Measurements from ENCODE around the gene GPC1.
A peak's percentile ranks its signal among the peaks of the same experiment; 100 is the strongest.

GPC1 gene

GRCh38 chr2:240432820-240433801, 2.4 kb upstream of the GPC1 start:
- peaks cover 47% of the 10 kb centered on the region for H3K4me1 ChIP-seq (ENCODE audit: insufficient read depth, insufficient read length)
- TF ChIP-seq YY1 (IDR thresholded peaks at IDR 0.05; ENCODE audit: insufficient read depth, insufficient read length) (no peak), ZNF274 (IDR thresholded peaks at IDR 0.05; ENCODE audit: low read depth, low read length) (no peak), SUZ12 (IDR thresholded peaks at IDR 0.05; ENCODE audit: extremely low read depth, insufficient read depth, insufficient read length) (no peak)
- H3K36me3 ChIP-seq (ENCODE audit: insufficient read depth, insufficient read length, low read length), result peaks cover 9% of the 10 kb centered on the region
- H3K9me3 ChIP-seq (ENCODE audit: insufficient read depth, low read length), result peaks cover 14% of the 10 kb centered on the region; the same call in 1 of the 2 replicates
- no peak for DNase-seq (ENCODE audit: low read depth, low spot score)
- peaks cover 17% of the 10 kb centered on the region for H3K27me3 ChIP-seq (ENCODE audit: insufficient read depth, insufficient read length)
- peak overlapping the region; percentile 87 for H3K9ac ChIP-seq (ENCODE audit: insufficient read length, low read depth)
- no peak overlapping the region for H3K4me3 ChIP-seq (ENCODE audit: insufficient read length, low read depth)

DNA sequence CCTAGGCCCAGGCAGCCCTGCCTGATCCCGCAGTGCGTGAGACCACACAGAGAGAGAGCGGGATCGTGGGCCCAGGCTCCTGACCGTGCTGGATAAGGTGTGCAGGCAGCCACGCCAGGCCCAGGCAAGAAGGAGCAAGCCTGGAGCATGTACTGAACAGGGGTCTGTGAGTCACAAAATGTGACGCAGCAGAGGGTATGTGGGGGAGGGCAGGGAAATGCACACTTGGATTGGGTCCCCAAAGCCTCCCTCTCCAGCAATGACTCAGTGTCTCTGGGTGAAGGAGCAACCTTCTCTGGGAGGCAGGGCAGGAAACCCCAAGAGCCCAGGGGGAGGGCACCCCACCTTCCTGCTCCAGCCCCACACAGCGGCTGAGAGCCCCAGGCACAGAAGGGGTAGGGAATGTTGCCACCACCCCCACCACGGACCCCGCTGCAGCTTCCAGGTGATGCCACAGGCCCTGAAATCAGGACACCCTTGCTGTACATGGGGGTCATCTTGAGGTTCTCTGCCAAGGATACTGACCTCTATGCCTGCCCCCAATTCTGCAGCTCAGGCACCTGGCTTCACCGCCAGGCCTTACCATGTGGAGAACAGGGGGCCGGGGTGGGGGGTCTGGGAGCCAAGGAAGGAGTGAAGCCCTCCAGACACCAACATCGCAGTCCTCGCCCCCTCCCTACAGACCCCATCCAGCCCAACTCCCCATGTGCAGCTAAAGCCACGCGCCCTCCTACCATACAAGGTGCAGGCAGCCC, 1.3 kb upstream of the GPC1 start:
- Histone ChIP-seq H3K9ac (ENCODE audit: insufficient read length, low read depth) (peak overlapping the region; percentile 87), H3K4me3 (ENCODE audit: insufficient read length, low read depth) (peak overlapping the region; percentile 71), H3K36me3 (ENCODE audit: insufficient read depth, insufficient read length, low read length) (peaks cover 13% of the 10 kb centered on the region), H3K9me3 (ENCODE audit: insufficient read depth, low read length) (peaks cover 7% of the 10 kb centered on the region; the same call in 1 of the 2 replicates), H3K4me1 (ENCODE audit: insufficient read depth, insufficient read length) (peaks cover 50% of the 10 kb centered on the region), H3K27me3 (ENCODE audit: insufficient read depth, insufficient read length) (peaks cover 18% of the 10 kb centered on the region)
- no peak for DNase-seq (ENCODE audit: low read depth, low spot score)
- TF ChIP-seq SUZ12 (IDR thresholded peaks at IDR 0.05; ENCODE audit: extremely low read depth, insufficient read depth, insufficient read length) (no peak), YY1 (IDR thresholded peaks at IDR 0.05; ENCODE audit: insufficient read depth, insufficient read length) (no peak), ZNF274 (IDR thresholded peaks at IDR 0.05; ENCODE audit: low read depth, low read length) (no peak)

DNA sequence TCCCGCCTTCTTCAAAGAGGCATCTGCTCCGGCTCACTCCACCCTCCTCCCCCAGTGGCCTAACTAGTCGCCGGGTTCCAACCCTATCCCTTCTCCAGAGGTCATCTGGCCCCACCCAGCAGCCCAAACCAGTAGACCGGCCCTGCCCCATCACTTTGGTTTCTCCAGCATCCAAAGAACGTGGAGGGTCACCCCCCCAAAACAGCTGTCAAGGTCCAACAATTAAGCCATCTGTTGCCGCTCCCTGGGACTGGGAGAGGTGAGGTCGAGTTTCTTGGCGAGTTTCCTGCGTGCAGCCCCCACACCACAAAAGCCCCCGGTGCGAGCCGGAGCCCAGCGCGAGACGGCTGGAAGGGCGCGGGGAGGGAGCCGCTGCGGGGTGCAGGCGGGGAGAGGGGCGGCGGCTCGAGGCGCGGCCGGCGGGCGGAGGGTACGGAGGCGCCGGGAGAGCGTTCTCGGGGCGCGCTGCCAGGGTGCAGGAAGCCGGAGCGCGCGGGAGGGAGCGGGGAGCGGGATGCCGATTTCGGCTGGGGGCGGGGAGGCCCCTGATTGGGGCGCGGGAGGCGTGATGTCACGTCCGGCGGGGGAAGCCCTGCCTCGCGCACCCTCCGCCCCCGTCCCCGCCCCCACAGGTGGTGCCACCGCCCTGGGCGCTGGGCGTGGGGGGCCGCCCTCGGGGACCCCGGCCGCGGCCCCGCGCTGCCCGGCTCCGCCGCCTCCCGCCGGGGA, 571 bp upstream of the GPC1 start:
- Histone ChIP-seq H3K4me1 (ENCODE audit: insufficient read depth, insufficient read length) (peaks cover 46% of the 10 kb centered on the region), H3K27me3 (ENCODE audit: insufficient read depth, insufficient read length) (peaks cover 18% of the 10 kb centered on the region), H3K9me3 (ENCODE audit: insufficient read depth, low read length) (peaks cover 5% of the 10 kb centered on the region; the same call in 1 of the 2 replicates), H3K9ac (ENCODE audit: insufficient read length, low read depth) (peak overlapping the region; percentile 87), H3K4me3 (ENCODE audit: insufficient read length, low read depth) (peak overlapping the region; percentile 71), H3K36me3 (ENCODE audit: insufficient read depth, insufficient read length, low read length) (peaks cover 21% of the 10 kb centered on the region)
- TF ChIP-seq ZNF274 (IDR thresholded peaks at IDR 0.05; ENCODE audit: low read depth, low read length) (no peak), SUZ12 (IDR thresholded peaks at IDR 0.05; ENCODE audit: extremely low read depth, insufficient read depth, insufficient read length) (no peak), YY1 (IDR thresholded peaks at IDR 0.05; ENCODE audit: insufficient read depth, insufficient read length) (no peak)
- DNase-seq (ENCODE audit: low read depth, low spot score), result peak; percentile 67

- Histone ChIP-seq H3K36me3 (ENCODE audit: insufficient read depth, insufficient read length, low read length) (peaks cover 31% of the 10 kb centered on the region), H3K4me3 (ENCODE audit: insufficient read length, low read depth) (peak overlapping the region; percentile 81), H3K4me1 (ENCODE audit: insufficient read depth, insufficient read length) (peaks cover 43% of the 10 kb centered on the region), H3K27me3 (ENCODE audit: insufficient read depth, insufficient read length) (peaks cover 18% of the 10 kb centered on the region), H3K9ac (ENCODE audit: insufficient read length, low read depth) (peak overlapping the region; percentile 91), H3K9me3 (ENCODE audit: insufficient read depth, low read length) (peaks cover 5% of the 10 kb centered on the region; the same call in 1 of the 2 replicates)
- TF ChIP-seq ZNF274 (IDR thresholded peaks at IDR 0.05; ENCODE audit: low read depth, low read length) (no peak), YY1 (IDR thresholded peaks at IDR 0.05; ENCODE audit: insufficient read depth, insufficient read length) (no peak), SUZ12 (IDR thresholded peaks at IDR 0.05; ENCODE audit: extremely low read depth, insufficient read depth, insufficient read length) (no peak)
- no peak for DNase-seq (ENCODE audit: low read depth, low spot score)
Measured at GRCh38 chr2:240435948-240436682, 652 bp downstream of the GPC1 start.

DNA sequence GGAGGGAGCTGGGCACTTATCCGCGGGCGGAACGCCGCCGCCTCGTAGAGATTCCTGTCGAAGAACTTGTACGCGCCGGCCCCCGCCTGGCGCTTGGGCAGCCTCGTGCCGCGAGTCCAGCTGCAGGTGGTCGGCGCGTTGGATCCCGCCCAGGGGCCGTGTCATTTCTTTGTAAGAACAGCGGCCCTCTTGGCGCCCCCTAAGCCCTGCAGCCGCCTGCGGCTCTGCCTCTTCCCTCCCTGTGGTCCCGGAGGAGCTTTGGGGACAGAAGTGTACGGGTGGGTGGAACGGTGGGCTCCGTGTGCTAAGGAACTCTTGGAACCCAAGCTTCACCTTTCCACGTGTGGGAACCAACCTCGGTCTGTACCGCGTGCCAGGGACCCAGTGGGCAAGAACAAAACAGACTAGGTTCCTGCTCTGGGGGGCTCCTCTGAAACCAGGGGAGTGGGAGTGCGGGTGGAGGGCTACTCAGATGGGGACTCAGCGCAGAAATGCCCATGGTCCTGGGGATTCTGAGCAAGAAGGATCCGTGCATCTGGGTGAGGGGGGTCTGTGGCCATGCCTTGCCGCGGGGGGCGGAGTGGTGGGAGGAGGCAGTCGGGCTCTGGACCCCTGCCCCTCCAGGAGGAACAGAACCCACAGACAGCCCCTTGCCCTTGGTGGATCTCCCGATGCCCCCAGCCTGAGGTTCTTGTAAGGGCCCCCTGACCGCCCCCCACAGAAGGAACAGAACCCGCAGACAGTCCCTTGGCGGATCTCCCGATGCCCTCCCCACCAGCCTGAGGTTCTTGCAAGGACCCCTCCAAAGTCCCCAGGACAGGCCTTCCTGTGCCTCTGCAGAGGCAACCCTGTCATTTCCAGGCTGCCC, 1.5 kb downstream of the GPC1 start:
- Histone ChIP-seq H3K36me3 (ENCODE audit: insufficient read depth, insufficient read length, low read length) (peaks cover 36% of the 10 kb centered on the region), H3K27me3 (ENCODE audit: insufficient read depth, insufficient read length) (peaks cover 18% of the 10 kb centered on the region), H3K4me3 (ENCODE audit: insufficient read length, low read depth) (peak overlapping the region; percentile 81), H3K9me3 (ENCODE audit: insufficient read depth, low read length) (peaks cover 5% of the 10 kb centered on the region; the same call in 1 of the 2 replicates), H3K9ac (ENCODE audit: insufficient read length, low read depth) (peak overlapping the region; percentile 91), H3K4me1 (ENCODE audit: insufficient read depth, insufficient read length) (peaks cover 38% of the 10 kb centered on the region)
- DNase-seq (ENCODE audit: low read depth, low spot score), result no peak
- TF ChIP-seq ZNF274 (IDR thresholded peaks at IDR 0.05; ENCODE audit: low read depth, low read length), result no peak
- TF ChIP-seq SUZ12 (IDR thresholded peaks at IDR 0.05; ENCODE audit: extremely low read depth, insufficient read depth, insufficient read length), result no peak
- TF ChIP-seq YY1 (IDR thresholded peaks at IDR 0.05; ENCODE audit: insufficient read depth, insufficient read length), result no peak
